GM23248 (cell line): Measurements from ENCODE around the gene PXDC1. TPM values are rescaled to one million over a fixed set of nuclear protein-coding genes. Genes with fewer than 3 reads are reported as not detected.
"Not testable (repeated sequence)": the region's sequence is repeated elsewhere in the genome, so short reads cannot be mapped to it uniquely, and the experiment has no call there.

Source experiments
- DNase-seq: peaks from one replicate; pipeline ENCODE4 v3.0.0-alpha.2; 2015
- H2AFZ ChIP-seq: fragments of 200-600 bp; sonication (generic); 2 replicates; pipeline ENCODE4 v1.6.1; 2016; ENCODE audit warnings: antibody characterized with exemption
- H3F3A ChIP-seq: fragments of 200-600 bp; sonication (generic); 2 replicates; pipeline ENCODE4 v1.6.1; 2016; ENCODE audit warnings: mild to moderate bottlenecking, antibody characterized with exemption, mixed run types; ENCODE audit not compliant: insufficient read depth
- H3K27ac ChIP-seq: fragments of 200-600 bp; sonication (generic); 2 replicates; pipeline ENCODE4 v1.5.1; 2016; ENCODE audit warnings: mild to moderate bottlenecking
- H3K27me3 ChIP-seq: fragments of 200-600 bp; sonication (generic); replicated peaks from 2 replicates; pipeline ENCODE4 v1.6.1; 2016; ENCODE audit warnings: mild to moderate bottlenecking; ENCODE audit not compliant: insufficient read depth
- H3K36me3 ChIP-seq: fragments of 200-600 bp; sonication (generic); 2 replicates; pipeline ENCODE4 v1.6.1; 2016; ENCODE audit warnings: low read depth, mild to moderate bottlenecking
- H3K4me1 ChIP-seq: fragments of 200-600 bp; sonication (generic); 2 replicates; pipeline ENCODE4 v1.6.1; 2016; ENCODE audit warnings: mild to moderate bottlenecking; ENCODE audit not compliant: insufficient read depth
- H3K4me2 ChIP-seq: fragments of 200-600 bp; sonication (generic); one replicate; pipeline ENCODE4 v1.6.1; 2016; ENCODE audit warnings: mild to moderate bottlenecking; ENCODE audit not compliant: unreplicated experiment
- H3K4me3 ChIP-seq: fragments of 200-600 bp; sonication (generic); 2 replicates; pipeline ENCODE4 v1.5.1; 2016; ENCODE audit warnings: mild to moderate bottlenecking
- H3K79me2 ChIP-seq: fragments of 200-600 bp; sonication (generic); 2 replicates; pipeline ENCODE4 v1.6.1; 2016; ENCODE audit warnings: mild to moderate bottlenecking; ENCODE audit not compliant: insufficient read depth
- H3K9ac ChIP-seq: fragments of 200-600 bp; sonication (generic); 2 replicates; pipeline ENCODE4 v1.6.1; 2016; ENCODE audit warnings: mild to moderate bottlenecking
- H3K9me2 ChIP-seq: fragments of 200-600 bp; sonication (generic); 2 replicates; pipeline ENCODE4 v1.6.1; 2016; ENCODE audit warnings: mixed run types, mild to moderate bottlenecking, moderate library complexity; ENCODE audit not compliant: insufficient read depth
- H3K9me3 ChIP-seq: fragments of 200-600 bp; sonication (generic); one replicate; pipeline ENCODE4 v1.6.1; 2017; ENCODE audit warnings: low read depth
- H4K20me1 ChIP-seq: fragments of 200-600 bp; sonication (generic); 2 replicates; pipeline ENCODE4 v1.6.0; 2016; ENCODE audit not compliant: insufficient read depth
- EZH2 ChIP-seq: fragments of 200-600 bp; sonication (generic); IDR thresholded peaks from 2 replicates; pipeline ENCODE4 v1.6.1; 2018; ENCODE audit warnings: antibody characterized with exemption, mild to moderate bottlenecking; ENCODE audit not compliant: insufficient read depth, poor library complexity, severe bottlenecking
- EZH2phosphoT487 ChIP-seq: fragments of 200-600 bp; sonication (generic); IDR thresholded peaks from 2 replicates; pipeline ENCODE4 v1.6.1; 2018; ENCODE audit warnings: antibody characterized with exemption, moderate library complexity, mild to moderate bottlenecking, low read depth; ENCODE audit not compliant: insufficient read depth
- WGBS, 2 experiments: methylation state at CpG; one replicate each; pipeline ENCODE4 v1.1.6; 2015 to 2017; ENCODE audit warnings: low lambda C conversion rate in 2 of 2, low coverage in 1 of 2; ENCODE audit errors: missing lambda C conversion rate in 2 of 2; 5-methylcytosine and 5-hydroxymethylcytosine counted together
- in situ Hi-C: fragments of 300-500 bp; cut with MboI; formaldehyde crosslinking; loops from 2 replicates; pipeline ENCODE4 v1.15.0; 2020
- polyA plus RNA-seq: library from polyadenylated mRNA; unstranded; fragments of >200 nt; fragmentation: Nextera tagmentation; extraction: Ambion mirVana; gene quantifications from 2 replicates; pipeline ENCODE4 v1.2.1, GENCODE V29; 2016
- total RNA-seq: library from RNA; depleted of rRNA; stranded (reverse); fragments of >200 nt; shearing (Covaris generic); gene quantifications from 2 replicates; pipeline ENCODE4 v1.2.3, GENCODE V29; 2014

PXDC1 gene
- total and polyA plus RNA-seq, 2 experiments from 2014 or later, result 135 to 192 TPM

DNA sequence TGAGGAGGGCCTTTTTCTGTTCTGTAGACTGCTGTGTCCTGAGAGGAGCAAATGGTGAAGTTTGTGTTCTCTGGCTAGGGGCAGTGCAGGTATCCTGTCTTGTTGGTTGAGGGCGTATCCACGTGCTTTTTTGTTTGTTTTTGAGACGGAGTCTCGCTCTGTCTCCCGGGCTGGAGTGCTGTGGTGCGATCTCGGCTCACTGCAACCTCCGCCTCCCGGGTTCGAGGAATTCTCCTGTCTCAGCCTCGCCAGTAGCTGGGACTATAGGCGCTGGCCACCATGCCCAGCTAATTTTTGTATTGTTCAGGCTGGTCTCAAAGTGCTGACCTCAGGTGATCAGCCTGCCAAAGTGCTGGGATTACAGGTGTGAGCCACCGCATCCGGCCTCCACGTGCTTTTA lies 10.8 kb upstream of the PXDC1 start:
- in situ Hi-C loops, result no loop called here
- no peak for TF ChIP-seq EZH2
- no peak for TF ChIP-seq EZH2phosphoT487
- WGBS, 2 experiments, result 89 to 95% methylated on average over 14 to 15 of the region's 15 CpGs
- H3K79me2 ChIP-seq, result no peaks in the 10 kb centered on the region
- H2AFZ ChIP-seq, result no peak overlapping the region
- H4K20me1 ChIP-seq, result no peaks in the 10 kb centered on the region
- H3K9me2 ChIP-seq, result no peaks in the 10 kb centered on the region
- no peak for DNase-seq
- H3K36me3 ChIP-seq, result no peaks in the 10 kb centered on the region
- peaks cover 38% of the 10 kb centered on the region for H3K4me1 ChIP-seq
- no peak overlapping the region for H3K4me3 ChIP-seq
- no peaks in the 10 kb centered on the region for H3K9me3 ChIP-seq
- no peaks in the 10 kb centered on the region for H3K27me3 ChIP-seq
- H3K27ac ChIP-seq, result no peak overlapping the region
- H3F3A ChIP-seq, result peaks cover 41% of the 10 kb centered on the region
- no peak overlapping the region for H3K4me2 ChIP-seq
- H3K9ac ChIP-seq, result no peak overlapping the region

GRCh38 chr6:3761989-3762270 lies 10.4 kb upstream of the PXDC1 start:
- no peak overlapping the region for H3K4me2 ChIP-seq
- no peak overlapping the region for H3K27ac ChIP-seq
- no peaks in the 10 kb centered on the region for H4K20me1 ChIP-seq
- H3K4me1 ChIP-seq, result peaks cover 37% of the 10 kb centered on the region
- H3K27me3 ChIP-seq, result no peaks in the 10 kb centered on the region
- no peaks in the 10 kb centered on the region for H3K79me2 ChIP-seq
- WGBS, 2 experiments, result 82 to 93% methylated on average over 7 to 8 of the region's 8 CpGs
- H3K9me3 ChIP-seq, result no peaks in the 10 kb centered on the region
- no peaks in the 10 kb centered on the region for H3K36me3 ChIP-seq
- DNase-seq, result no peak
- no peak overlapping the region for H3K4me3 ChIP-seq
- no peak overlapping the region for H2AFZ ChIP-seq
- peaks cover 36% of the 10 kb centered on the region for H3F3A ChIP-seq
- no peak for TF ChIP-seq EZH2
- no peak for TF ChIP-seq EZH2phosphoT487
- in situ Hi-C loops, result no loop called here
- H3K9me2 ChIP-seq, result no peaks in the 10 kb centered on the region
- no peak overlapping the region for H3K9ac ChIP-seq

GRCh38 chr6:3759646-3760232 lies 8.2 kb upstream of the PXDC1 start:
- Histone ChIP-seq H4K20me1 (no peaks in the 10 kb centered on the region), H3K9me3 (no peaks in the 10 kb centered on the region), H3K9me2 (no peaks in the 10 kb centered on the region), H3K27ac (peak overlapping the region; percentile 75), H3K4me3 (peak overlapping the region; percentile 24), H3K27me3 (no peaks in the 10 kb centered on the region), H3K79me2 (no peaks in the 10 kb centered on the region), H3K36me3 (no peaks in the 10 kb centered on the region), H3K9ac (peak overlapping the region; percentile 30), H3K4me1 (peaks cover 21% of the 10 kb centered on the region), H3F3A (peaks cover 29% of the 10 kb centered on the region), H3K4me2 (peak overlapping the region; percentile 66), H2AFZ (peak overlapping the region; percentile 31; the same call in 1 of the 2 replicates)
- DNase-seq, result peak; percentile 86
- TF ChIP-seq EZH2 (no peak), EZH2phosphoT487 (0 out of 2 replicates have a peak, but pooled peaks have one; percentile 44)
- in situ Hi-C loops, result no loop called here
- 11 to 15% methylated on average over 6 of the region's 6 CpGs for WGBS, 2 experiments

- peak overlapping the region; percentile 75 for H3K27ac ChIP-seq
- peaks cover 21% of the 10 kb centered on the region for H3K4me1 ChIP-seq
- no peaks in the 10 kb centered on the region for H3K9me3 ChIP-seq
- 38 to 39% methylated on average over 7 of the region's 7 CpGs for WGBS, 2 experiments
- H3K4me3 ChIP-seq, result peak overlapping the region; percentile 24; the same call in 1 of the 2 replicates
- in situ Hi-C loops, result no loop called here
- peak overlapping the region; percentile 66 for H3K4me2 ChIP-seq
- peak overlapping the region; percentile 30; the same call in 1 of the 2 replicates for H3K9ac ChIP-seq
- H3K9me2 ChIP-seq, result no peaks in the 10 kb centered on the region
- no peaks in the 10 kb centered on the region for H3K36me3 ChIP-seq
- no peaks in the 10 kb centered on the region for H4K20me1 ChIP-seq
- no peak for TF ChIP-seq EZH2
- no peak for TF ChIP-seq EZH2phosphoT487
- DNase-seq, result no peak
- peak overlapping the region; percentile 31 for H2AFZ ChIP-seq
- H3F3A ChIP-seq, result peaks cover 32% of the 10 kb centered on the region
- no peaks in the 10 kb centered on the region for H3K79me2 ChIP-seq
- no peaks in the 10 kb centered on the region for H3K27me3 ChIP-seq
These were observed 7.3 kb upstream of the PXDC1 start for GRCh38 chr6:3758842-3759144.

DNA sequence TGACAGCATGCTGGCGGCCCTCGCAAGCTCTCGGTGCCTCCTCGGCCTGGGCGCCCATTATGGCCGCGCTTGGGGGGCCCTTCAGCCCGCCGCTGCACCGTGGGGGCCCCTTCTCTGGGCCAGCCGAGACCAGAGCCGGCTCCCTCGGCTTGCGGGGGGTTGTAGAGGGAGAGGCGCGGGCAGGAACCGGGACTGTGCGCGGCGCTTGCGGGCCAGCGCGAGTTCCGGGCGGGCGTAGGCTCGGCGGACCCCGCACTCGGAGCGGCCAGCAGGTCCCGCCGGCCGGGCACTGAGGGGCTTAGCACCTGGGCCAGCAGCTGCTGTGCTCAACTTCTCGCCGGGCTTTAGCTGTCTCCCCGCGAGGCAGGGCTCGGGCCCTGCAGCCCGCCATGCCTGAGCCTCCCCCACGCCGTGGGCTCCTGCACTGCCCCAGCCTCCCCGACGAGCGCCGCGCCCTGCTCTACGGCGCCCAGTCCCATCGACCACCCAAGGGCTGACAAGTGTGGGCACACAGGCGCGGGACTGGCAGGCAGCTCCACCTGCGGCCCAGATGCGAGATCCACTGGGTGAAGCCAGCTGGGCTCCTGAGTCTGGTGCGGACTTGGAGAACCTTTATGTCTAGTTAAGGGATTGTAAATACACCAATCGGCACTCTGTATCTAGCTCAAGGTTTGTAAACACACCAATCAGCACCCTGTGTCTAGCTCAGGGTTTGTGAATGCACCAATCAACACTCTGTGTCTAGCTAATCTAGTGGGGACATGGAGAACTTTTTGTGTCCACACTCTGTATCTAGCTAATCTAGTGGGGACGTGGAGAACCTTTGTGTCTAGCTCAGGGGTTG lies 6.7 kb upstream of the PXDC1 start:
- H3K4me1 ChIP-seq, result peaks cover 21% of the 10 kb centered on the region
- H3K4me2 ChIP-seq, H3K4me3 ChIP-seq, in situ Hi-C loops, H4K20me1 ChIP-seq, DNase-seq, H3K27me3 ChIP-seq, H3K9ac ChIP-seq, H3K79me2 ChIP-seq, H2AFZ ChIP-seq, H3K36me3 ChIP-seq, H3K9me3 ChIP-seq, H3K9me2 ChIP-seq: not testable (repeated sequence)
- H3F3A ChIP-seq, result peaks cover 37% of the 10 kb centered on the region
- 90 to 93% methylated on average over 36 to 47 of the region's 57 CpGs for WGBS, 2 experiments
- H3K27ac ChIP-seq, result peak overlapping the region; percentile 75
